ENCODE measurements around the gene RALGDS. TPM values are rescaled to one million over a fixed set of nuclear protein-coding genes. Genes with fewer than 3 reads are reported as not detected.

Gene RALGDS
- total and polyA plus RNA-seq, 11 donors: 17.8 to 70.1 (median 25.8) TPM

DNA sequence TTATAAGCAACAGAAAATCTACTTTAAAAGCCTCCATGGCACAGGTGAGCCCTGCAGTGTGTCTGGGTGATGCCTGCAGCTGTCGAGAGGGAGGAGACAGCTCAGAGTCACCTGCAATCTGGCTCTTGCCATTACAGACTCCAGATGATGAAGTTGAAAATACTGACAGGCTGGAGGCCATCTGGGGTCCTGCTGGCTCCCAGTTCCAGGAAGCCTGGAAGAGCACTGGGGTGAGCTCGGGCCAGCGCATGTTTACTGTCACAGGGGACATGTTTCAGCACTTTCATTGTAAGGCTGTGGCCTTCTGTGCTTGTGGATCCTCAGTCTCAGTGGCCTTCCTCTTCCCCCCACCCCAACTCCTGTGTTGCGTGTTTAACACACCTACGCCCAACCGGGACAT, 30.9 kb downstream of the RALGDS start:
- Histone ChIP-seq H3K36me3 (no peaks in the 10 kb centered on the region), H3K27me3 (no peaks in the 10 kb centered on the region), H3K9me3 (peaks cover 0 to 6% (median 2%) of the 10 kb centered on the region in 12 donors), H3K27ac (no peak overlapping the region), H3K4me1 (peaks cover 0 to 12% (median 2%) of the 10 kb centered on the region in 12 donors), H3K4me3 (no peak overlapping the region)
- intact Hi-C loops (cut with DNase I): no loop called here
- DNase-seq (peak in 1 of 5 donors; percentile 47), ATAC-seq (peak; percentile 46 to 80 (median 59))
- 26 to 33% (median 30%) methylated on average over 5 to 6 of the region's 6 CpGs for WGBS, 4 donors
- TF ChIP-seq, protein P1, sequence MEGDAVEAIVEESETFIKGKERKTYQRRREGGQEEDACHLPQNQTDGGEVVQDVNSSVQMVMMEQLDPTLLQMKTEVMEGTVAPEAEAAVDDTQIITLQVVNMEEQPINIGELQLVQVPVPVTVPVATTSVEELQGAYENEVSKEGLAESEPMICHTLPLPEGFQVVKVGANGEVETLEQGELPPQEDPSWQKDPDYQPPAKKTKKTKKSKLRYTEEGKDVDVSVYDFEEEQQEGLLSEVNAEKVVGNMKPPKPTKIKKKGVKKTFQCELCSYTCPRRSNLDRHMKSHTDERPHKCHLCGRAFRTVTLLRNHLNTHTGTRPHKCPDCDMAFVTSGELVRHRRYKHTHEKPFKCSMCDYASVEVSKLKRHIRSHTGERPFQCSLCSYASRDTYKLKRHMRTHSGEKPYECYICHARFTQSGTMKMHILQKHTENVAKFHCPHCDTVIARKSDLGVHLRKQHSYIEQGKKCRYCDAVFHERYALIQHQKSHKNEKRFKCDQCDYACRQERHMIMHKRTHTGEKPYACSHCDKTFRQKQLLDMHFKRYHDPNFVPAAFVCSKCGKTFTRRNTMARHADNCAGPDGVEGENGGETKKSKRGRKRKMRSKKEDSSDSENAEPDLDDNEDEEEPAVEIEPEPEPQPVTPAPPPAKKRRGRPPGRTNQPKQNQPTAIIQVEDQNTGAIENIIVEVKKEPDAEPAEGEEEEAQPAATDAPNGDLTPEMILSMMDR (IDR thresholded peaks at IDR 0.05): no peak
- no peak for TF ChIP-seq POLR2A (IDR thresholded peaks at IDR 0.05)

DNA sequence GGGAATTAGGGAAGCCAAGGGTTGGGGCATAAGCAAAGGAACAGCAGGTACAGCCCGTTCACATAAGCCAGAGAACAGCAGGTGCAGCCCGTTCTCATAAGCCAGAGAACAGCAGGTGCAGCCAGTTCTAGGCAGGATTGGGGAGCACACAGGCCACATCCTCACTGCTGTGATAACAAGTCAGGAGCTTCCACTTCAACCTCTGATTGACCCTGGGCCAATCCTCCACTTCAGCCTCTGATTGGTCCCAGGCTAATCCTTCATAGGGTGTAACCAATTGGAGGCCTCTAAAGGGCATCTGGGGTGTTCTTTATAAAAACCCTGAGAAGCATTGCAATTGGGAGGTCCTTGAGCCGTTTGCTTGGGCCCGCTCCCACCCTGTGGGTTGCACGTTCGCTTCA, 31.8 kb downstream of the RALGDS start:
- H3K9me3 ChIP-seq: no peaks in the 10 kb centered on the region
- peaks cover 0 to 12% (median 2%) of the 10 kb centered on the region in 12 donors for H3K4me1 ChIP-seq
- WGBS, 4 donors: 74 to 89% (median 87%) methylated on average over 6 of the region's 6 CpGs
- TF ChIP-seq POLR2A (IDR thresholded peaks at IDR 0.05): no peak
- TF ChIP-seq, protein P1 (IDR thresholded peaks at IDR 0.05): no peak
- H3K4me3 ChIP-seq: no peak overlapping the region
- H3K27me3 ChIP-seq: no peaks in the 10 kb centered on the region
- ATAC-seq (no peak), DNase-seq (no peak)
- intact Hi-C loops (cut with DNase I): no loop called here
- no peaks in the 10 kb centered on the region for H3K36me3 ChIP-seq
- no peak overlapping the region for H3K27ac ChIP-seq

DNA sequence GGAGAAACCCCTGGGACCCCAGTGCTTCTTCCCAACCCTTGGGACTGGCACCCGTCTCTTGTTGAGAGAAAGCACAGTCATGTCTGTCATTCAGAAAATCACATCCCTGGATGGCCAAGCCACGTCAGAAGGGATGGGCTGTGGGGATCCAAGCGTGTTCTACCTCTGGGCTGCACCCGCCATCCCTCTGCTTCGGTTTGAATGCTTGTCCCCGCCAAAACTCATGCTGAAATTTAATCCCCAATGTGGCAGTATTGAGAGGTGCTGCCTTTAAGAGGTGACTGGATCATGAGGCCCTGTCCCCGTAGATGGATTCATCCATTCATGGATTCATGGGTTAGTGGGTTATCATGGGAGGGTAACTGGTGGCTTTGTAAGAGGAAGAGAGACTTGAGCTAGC, 32.3 kb downstream of the RALGDS start:
- intact Hi-C loops (cut with DNase I): no loop called here
- no peak for TF ChIP-seq POLR2A (IDR thresholded peaks at IDR 0.05)
- TF ChIP-seq, protein P1 (IDR thresholded peaks at IDR 0.05): no peak
- WGBS, 4 donors: 95 to 98% (median 96%) methylated on average over 7 of the region's 7 CpGs

DNA sequence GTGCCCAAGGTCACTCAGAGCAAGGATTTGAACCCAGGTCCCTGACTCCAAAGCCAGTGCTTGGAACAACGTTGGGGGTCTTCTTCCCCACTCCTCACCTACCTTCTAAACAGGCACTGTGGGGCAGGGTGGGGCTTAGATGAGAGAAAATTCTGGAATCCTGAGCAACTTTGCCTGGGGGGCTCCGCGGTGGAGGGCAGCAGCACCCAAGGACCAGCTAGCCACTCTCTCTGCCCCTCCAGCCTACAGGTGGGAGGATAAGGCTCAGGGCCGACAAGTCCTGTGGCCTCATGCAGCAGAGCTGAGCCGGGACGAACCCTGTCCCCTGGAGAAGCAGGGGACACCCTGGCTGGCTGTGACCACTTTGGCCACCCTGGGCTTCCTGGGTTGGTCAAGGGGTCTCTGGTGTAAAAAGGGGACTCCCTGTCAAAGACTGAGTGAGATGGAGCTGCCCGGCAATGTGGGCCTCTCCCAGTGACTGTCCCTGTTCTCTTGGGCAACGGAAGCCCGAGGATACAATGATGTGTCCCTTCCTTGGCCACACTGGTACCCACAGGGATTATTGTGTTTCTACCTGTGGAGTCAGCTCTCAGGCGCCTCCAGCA, 32.8 kb downstream of the RALGDS start:
- Histone ChIP-seq H3K4me1 (peaks cover 0 to 12% (median 2%) of the 10 kb centered on the region in 12 donors), H3K36me3 (no peaks in the 10 kb centered on the region), H3K27ac (no peak overlapping the region), H3K9me3 (no peaks in the 10 kb centered on the region), H3K27me3 (no peaks in the 10 kb centered on the region), H3K4me3 (no peak overlapping the region)
- intact Hi-C loops (cut with DNase I): no loop called here
- WGBS, 4 donors: 92 to 95% (median 93%) methylated on average over 9 to 10 of the region's 10 CpGs
- TF ChIP-seq, protein P1 (IDR thresholded peaks at IDR 0.05): no peak
- TF ChIP-seq POLR2A (IDR thresholded peaks at IDR 0.05): no peak
- no peak for ATAC-seq
- peak in 1 of 5 donors; percentile 10 for DNase-seq

More for the DNA sequence above, 32.3 kb downstream of the RALGDS start:
- no peak for ATAC-seq
- peak in 1 of 5 donors; percentile 7 for DNase-seq
- Histone ChIP-seq H3K4me3 (no peak overlapping the region), H3K27ac (no peak overlapping the region), H3K9me3 (no peaks in the 10 kb centered on the region), H3K36me3 (no peaks in the 10 kb centered on the region), H3K27me3 (no peaks in the 10 kb centered on the region), H3K4me1 (peaks cover 0 to 12% (median 2%) of the 10 kb centered on the region in 12 donors)
